Fibroblast of lung (primary cell): ENCODE data around the gene TUBA4A. TPM values are rescaled to one million over a fixed set of nuclear protein-coding genes. Genes with fewer than 3 reads are reported as not detected.

Experiments used
- DNase-seq, 2 donors: peaks; one replicate each; pipeline versions ENCODE4 v3.0.0 to v3.0.0-alpha.2; 2010; ENCODE audit warnings: low read depth in 2 of 2
- H2AFZ ChIP-seq: 2 replicates; pipeline ENCODE4 v1.5.1; 2012; ENCODE audit warnings: low read length, control low read depth, inconsistent platforms
- H3K27ac ChIP-seq: 2 replicates; pipeline ENCODE4 v1.5.1; 2011; ENCODE audit warnings: low read length, control low read depth; ENCODE audit not compliant: insufficient read depth
- H3K27me3 ChIP-seq: 2 replicates; pipeline ENCODE4 v1.5.1; 2011; ENCODE audit warnings: mild to moderate bottlenecking, low read length; ENCODE audit not compliant: control insufficient read depth, insufficient read depth
- H3K36me3 ChIP-seq: 2 replicates; pipeline ENCODE4 v1.5.1; 2011; ENCODE audit warnings: low read length; ENCODE audit not compliant: control insufficient read depth, insufficient read depth
- H3K4me1 ChIP-seq: 2 replicates; pipeline ENCODE4 v1.5.1; 2011; ENCODE audit warnings: low read length; ENCODE audit not compliant: control insufficient read depth, insufficient read depth; ENCODE audit errors: extremely low read depth
- H3K4me2 ChIP-seq: 2 replicates; pipeline ENCODE4 v1.5.1; 2011; ENCODE audit warnings: low read length, control low read depth; ENCODE audit not compliant: insufficient read depth; ENCODE audit errors: extremely low read depth
- H3K4me3 ChIP-seq, 4 experiments: fragments of 200-600 bp in 1 of 4; sonication (generic) in 1 of 4; replicated peaks in 1 of 4; 2 replicates each; pipeline ENCODE4 v1.5.1; 2011 to 2016; ENCODE audit warnings: low read length in 4 of 4, low read depth in 3 of 4, mild to moderate bottlenecking in 3 of 4, control low read depth in 2 of 4, inconsistent platforms in 1 of 4, mixed read lengths in 1 of 4; ENCODE audit not compliant: insufficient read depth in 1 of 4; ENCODE audit errors: control extremely low read depth in 1 of 4
- H3K79me2 ChIP-seq: 2 replicates; pipeline ENCODE4 v1.5.1; 2012; ENCODE audit warnings: mild to moderate bottlenecking, low read length, inconsistent platforms; ENCODE audit not compliant: control insufficient read depth, insufficient read depth
- H3K9ac ChIP-seq: 2 replicates; pipeline ENCODE4 v1.5.1; 2011; ENCODE audit warnings: mild to moderate bottlenecking, low read length, control low read depth; ENCODE audit not compliant: insufficient read depth
- H3K9me3 ChIP-seq: 2 replicates; pipeline ENCODE4 v1.5.1; 2012; ENCODE audit warnings: low read depth, low read length; ENCODE audit not compliant: control insufficient read depth, insufficient read depth
- H4K20me1 ChIP-seq: 2 replicates; pipeline ENCODE4 v1.5.1; 2011; ENCODE audit warnings: low read length; ENCODE audit not compliant: control insufficient read depth, insufficient read depth; ENCODE audit errors: extremely low read depth
- EZH2 ChIP-seq: IDR thresholded peaks from 2 replicates; pipeline ENCODE4 v1.5.1; 2012; ENCODE audit warnings: low read length, control low read depth, mild to moderate bottlenecking; ENCODE audit errors: missing control alignments
- polyA minus RNA-seq: library from RNA; depleted of rRNA, polyadenylated mRNA; stranded (reverse); fragments of >200 nt; gene quantifications from 2 replicates; pipeline ENCODE4 v1.2.3, GENCODE V29; 2011; ENCODE audit warnings: low replicate concordance
- polyA plus RNA-seq, 2 donors: library from polyadenylated mRNA; depleted of rRNA in 1 of 2; stranded (reverse) in 1 of 2; unstranded in 1 of 2; fragments of >200 nt; gene quantifications; 2 replicates each; pipeline ENCODE4 v1.2.1, GENCODE V29; 2011 to 2012; ENCODE audit warnings: missing spikeins in 1 of 2
- total RNA-seq: library from RNA; depleted of rRNA; stranded (reverse); fragments of >200 nt; gene quantifications from 2 replicates; pipeline ENCODE4 v1.2.1, GENCODE V29; 2014
- TF ChIP-seq, protein P1 (sequence below), 2 donors: IDR thresholded peaks in 1 of 2; conservative IDR thresholded peaks in 1 of 2; 1 replicate in 1 of 2; 2 replicates in 1 of 2; pipeline ENCODE4 v1.5.1; 2011 to 2012; ENCODE audit warnings: low read length in 2 of 2, control low read depth in 1 of 2, inconsistent platforms in 1 of 2, low read depth in 1 of 2, mild to moderate bottlenecking in 1 of 2

TUBA4A gene
- total RNA-seq (5.6 and 7.7 TPM in 2 replicates), polyA plus RNA-seq (14.7 and 34.2 TPM in 2 replicates), polyA minus RNA-seq (32.2 and 48.9 TPM in 2 replicates)
- polyA plus RNA-seq (2012) = 9.0 and 21.6 TPM in 2 replicates

- peak within 1 kb of the TSS; percentile 40 for H3K9ac ChIP-seq
- peaks cover 12% of the 10 kb centered on the region for H3K27me3 ChIP-seq
- H4K20me1 ChIP-seq = no peaks in the 10 kb centered on the region
- DNase-seq = peak; percentile 51 to 52
- H3K4me1 ChIP-seq = peaks cover 20% of the 10 kb centered on the region
- peak within 1 kb of the TSS; percentile 67 for H2AFZ ChIP-seq
- H3K27ac ChIP-seq = peak within 1 kb of the TSS; percentile 10
- no peaks in the 10 kb centered on the region for H3K9me3 ChIP-seq
- no peaks in the 10 kb centered on the region for H3K79me2 ChIP-seq
- peaks cover 5% of the 10 kb centered on the region for H3K36me3 ChIP-seq
- TF ChIP-seq EZH2 = peak; percentile 74
- TF ChIP-seq, protein P1, sequence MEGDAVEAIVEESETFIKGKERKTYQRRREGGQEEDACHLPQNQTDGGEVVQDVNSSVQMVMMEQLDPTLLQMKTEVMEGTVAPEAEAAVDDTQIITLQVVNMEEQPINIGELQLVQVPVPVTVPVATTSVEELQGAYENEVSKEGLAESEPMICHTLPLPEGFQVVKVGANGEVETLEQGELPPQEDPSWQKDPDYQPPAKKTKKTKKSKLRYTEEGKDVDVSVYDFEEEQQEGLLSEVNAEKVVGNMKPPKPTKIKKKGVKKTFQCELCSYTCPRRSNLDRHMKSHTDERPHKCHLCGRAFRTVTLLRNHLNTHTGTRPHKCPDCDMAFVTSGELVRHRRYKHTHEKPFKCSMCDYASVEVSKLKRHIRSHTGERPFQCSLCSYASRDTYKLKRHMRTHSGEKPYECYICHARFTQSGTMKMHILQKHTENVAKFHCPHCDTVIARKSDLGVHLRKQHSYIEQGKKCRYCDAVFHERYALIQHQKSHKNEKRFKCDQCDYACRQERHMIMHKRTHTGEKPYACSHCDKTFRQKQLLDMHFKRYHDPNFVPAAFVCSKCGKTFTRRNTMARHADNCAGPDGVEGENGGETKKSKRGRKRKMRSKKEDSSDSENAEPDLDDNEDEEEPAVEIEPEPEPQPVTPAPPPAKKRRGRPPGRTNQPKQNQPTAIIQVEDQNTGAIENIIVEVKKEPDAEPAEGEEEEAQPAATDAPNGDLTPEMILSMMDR (conservative IDR thresholded peaks at IDR 0.05 in 1 of 2, IDR thresholded peaks at IDR 0.05 in 1 of 2; ENCODE audit: low read depth in 1 of 2, low read length in 2 of 2) = no peak
- peak within 1 kb of the TSS; percentile 39 to 66 (median 52) for H3K4me3 ChIP-seq
- H3K4me2 ChIP-seq = peak within 1 kb of the TSS; percentile 98
Measured at GRCh38 chr2:219253753-219254589, at the start of gene TUBA4A. Gene TUBA4A (minus strand): TSS chr2:219253918. CDS start chr2:219253858, 60 bp downstream.

DNA sequence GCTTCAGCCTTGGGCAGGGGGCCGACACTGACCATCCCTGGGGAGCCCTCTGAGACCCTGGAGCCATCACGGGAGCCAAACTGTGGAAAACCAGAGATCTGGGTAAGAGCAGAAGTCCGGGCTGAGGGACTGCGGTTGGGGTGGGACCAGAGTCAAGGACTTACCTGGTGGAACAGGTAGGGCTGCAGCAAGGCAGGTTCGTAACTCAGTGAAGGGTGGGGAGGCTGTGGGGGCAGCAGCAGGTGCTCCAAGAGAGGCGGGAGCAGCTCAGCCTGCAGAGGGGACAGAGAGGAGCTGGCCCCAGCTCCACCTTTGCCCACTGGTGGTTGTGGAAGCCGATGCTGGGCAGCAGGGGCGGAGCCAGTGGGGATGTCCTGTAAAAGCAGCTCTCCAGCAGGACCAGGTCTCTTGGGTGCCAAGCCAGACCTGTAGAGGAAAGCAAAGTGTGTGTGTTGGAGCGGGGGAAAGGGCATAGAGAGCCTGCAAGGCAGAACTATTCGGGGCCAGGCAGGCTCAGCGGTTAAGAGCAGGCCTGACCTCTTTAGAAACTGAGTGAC, 48.8 kb upstream of the TUBA4A start:
- H3K27me3 ChIP-seq = peaks cover 15% of the 10 kb centered on the region
- no peak overlapping the region for H3K4me3 ChIP-seq
- no peak for TF ChIP-seq EZH2
- TF ChIP-seq, protein P1 (conservative IDR thresholded peaks at IDR 0.05 in 1 of 2, IDR thresholded peaks at IDR 0.05 in 1 of 2; ENCODE audit: low read depth in 1 of 2, low read length in 2 of 2) = no peak
- no peak overlapping the region for H3K27ac ChIP-seq
- H3K4me2 ChIP-seq = no peak overlapping the region
- H2AFZ ChIP-seq = no peak overlapping the region
- H3K4me1 ChIP-seq = no peaks in the 10 kb centered on the region
- no peaks in the 10 kb centered on the region for H3K79me2 ChIP-seq
- H3K36me3 ChIP-seq = no peaks in the 10 kb centered on the region
- no peak for DNase-seq
- H3K9me3 ChIP-seq = no peaks in the 10 kb centered on the region
- H4K20me1 ChIP-seq = no peaks in the 10 kb centered on the region
- H3K9ac ChIP-seq = no peak overlapping the region

GRCh38 chr2:219300022-219300421, 46.3 kb upstream of the TUBA4A start:
- Histone ChIP-seq H3K9me3 (no peaks in the 10 kb centered on the region), H2AFZ (no peak overlapping the region), H3K27ac (no peak overlapping the region), H3K4me2 (no peak overlapping the region), H3K4me3 (no peak overlapping the region), H3K36me3 (no peaks in the 10 kb centered on the region), H3K27me3 (peaks cover 15% of the 10 kb centered on the region), H3K79me2 (no peaks in the 10 kb centered on the region), H3K4me1 (no peaks in the 10 kb centered on the region), H3K9ac (no peak overlapping the region), H4K20me1 (no peaks in the 10 kb centered on the region)
- TF ChIP-seq, protein P1 (conservative IDR thresholded peaks at IDR 0.05 in 1 of 2, IDR thresholded peaks at IDR 0.05 in 1 of 2; ENCODE audit: low read depth in 1 of 2, low read length in 2 of 2) = no peak
- no peak for TF ChIP-seq EZH2
- DNase-seq = no peak
